HG02943 (cell line): ENCODE measurements around the gene CAPRIN2.

ENCODE experiments used
- ATAC-seq: cut with Tn5 transposase; IDR thresholded peaks from one replicate; pipeline ENCODE4 v1.9.1; 2021; ENCODE audit warnings: mild to moderate bottlenecking, low read depth, moderate library complexity; ENCODE audit not compliant: unreplicated experiment

CAPRIN2 gene

GRCh38 chr12:30769802-30770201, 15.1 kb upstream of the CAPRIN2 start:
- ATAC-seq: no peak

DNA sequence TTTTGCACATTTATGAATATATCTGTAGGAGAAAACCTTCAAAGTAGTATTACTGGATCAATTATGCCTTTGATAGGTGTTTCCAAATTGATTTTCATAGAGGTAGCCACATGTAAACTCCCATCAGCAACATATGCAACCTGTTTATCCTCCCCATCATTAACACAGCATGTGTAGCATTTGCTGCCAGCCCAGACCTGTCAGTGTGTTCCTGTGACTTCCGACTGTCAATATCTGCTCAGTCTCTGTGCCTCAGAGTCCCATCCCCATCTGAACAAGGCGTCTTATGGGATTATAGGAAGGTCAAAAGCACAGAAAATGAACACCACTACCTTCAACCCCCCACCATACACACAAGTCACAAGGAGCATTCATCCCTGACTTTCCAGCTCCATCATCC, 9.5 kb upstream of the CAPRIN2 start:
- ATAC-seq: no peak

DNA sequence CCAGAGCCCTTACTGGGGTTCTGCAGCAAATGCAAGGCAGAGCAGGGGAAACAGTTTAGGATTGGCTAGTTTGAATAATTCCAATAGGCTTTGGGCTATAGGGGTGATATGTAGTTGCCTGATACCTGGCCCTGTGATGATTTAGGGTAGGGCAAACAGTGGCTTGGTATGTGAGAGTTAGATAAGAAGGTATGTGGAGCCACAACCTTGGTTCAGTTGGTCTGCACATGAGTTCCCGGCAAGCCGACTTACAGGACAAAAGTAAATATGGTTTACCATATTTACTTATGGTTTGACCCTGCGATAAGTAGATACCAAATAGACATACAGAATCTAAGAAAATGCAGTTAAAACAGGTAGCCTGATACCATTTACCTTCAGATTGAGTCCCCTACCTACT, 8.3 kb upstream of the CAPRIN2 start:
- ATAC-seq: no peak

DNA sequence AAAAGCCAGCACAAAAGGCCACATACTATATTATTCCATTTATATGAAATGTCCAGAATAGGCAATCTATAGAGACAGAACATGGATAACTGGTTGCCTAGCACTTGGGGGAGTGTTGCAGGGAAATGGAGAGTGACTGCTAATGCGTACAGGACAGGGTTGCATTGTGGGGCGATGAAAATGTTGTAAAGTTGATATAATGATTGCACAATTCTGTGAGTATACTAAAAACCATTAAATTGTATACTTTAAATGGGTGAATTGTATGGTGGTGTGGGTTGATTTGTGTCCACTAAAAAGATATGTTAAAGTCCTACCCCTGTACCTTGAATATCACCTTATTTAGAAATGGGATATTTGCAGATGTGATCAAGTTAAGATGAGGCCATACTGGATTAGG, 7.0 kb upstream of the CAPRIN2 start:
- ATAC-seq: no peak

GRCh38 chr12:30757316-30757715, 2.6 kb upstream of the CAPRIN2 start:
- ATAC-seq: no peak

DNA sequence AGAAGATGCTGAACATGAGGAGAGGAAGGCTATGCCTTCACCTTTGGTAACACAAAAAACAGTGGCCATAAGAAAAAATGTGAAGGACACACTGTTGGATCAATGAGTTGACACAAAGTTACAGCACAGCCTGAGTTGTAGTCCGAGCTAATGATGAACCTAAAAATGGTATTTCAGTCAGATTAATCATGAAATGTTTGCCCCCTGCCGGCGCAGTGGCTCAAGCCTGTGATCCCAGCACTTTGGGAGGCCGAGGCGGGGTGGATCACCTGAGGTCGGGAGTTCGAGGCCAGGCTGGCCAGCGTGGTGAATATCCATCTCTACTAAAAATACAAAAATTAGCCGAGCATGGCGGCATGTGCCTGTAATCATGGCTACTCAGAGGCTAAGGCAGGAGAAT, 1.3 kb upstream of the CAPRIN2 start:
- ATAC-seq: no peak

- no peak for ATAC-seq
Observed at GRCh38 chr12:30755395-30755762, 628 bp upstream of the CAPRIN2 start.

GRCh38 chr12:30754383-30754749, 385 bp downstream of the CAPRIN2 start:
- no peak for ATAC-seq

GRCh38 chr12:30753751-30754382, 884 bp downstream of the CAPRIN2 start:
- ATAC-seq: no peak

DNA sequence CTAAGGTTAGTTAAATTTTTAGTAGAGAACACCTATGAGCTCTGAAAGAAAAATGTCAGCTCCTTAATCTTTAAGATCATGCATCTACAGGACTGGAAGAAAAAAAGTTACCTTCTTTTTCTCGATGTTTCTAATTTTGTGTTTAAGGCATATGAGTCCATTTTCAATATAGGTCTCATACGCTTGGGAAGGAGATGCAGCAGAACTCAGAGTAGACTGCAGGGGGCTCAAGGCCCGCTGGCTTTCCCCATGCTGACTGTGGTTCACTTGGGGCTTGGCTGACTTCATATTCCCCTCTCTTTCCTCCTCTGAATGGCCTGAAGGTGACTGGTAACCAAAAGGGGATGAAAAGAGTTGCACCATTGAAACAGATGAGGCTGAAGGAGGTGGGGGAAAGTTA, 1.5 kb downstream of the CAPRIN2 start:
- no peak for ATAC-seq

DNA sequence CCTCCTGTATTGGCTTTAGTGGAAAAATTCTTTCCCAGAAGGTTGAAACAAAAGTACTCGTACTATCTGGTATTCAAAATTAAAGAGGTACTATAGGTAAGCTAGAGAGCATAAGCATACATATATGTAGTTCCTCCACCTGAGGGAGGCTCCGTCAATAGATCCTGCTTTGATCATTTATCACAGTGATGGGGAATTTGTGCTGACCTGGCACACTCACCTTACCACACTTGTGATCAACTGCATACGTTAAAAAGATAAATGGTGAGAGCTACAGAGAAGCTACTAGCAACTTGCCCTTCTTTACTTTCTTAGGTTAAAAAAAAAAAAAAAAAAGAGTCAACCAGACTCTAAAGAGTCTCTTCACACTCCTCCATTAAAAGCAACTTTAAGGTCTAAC, 2.5 kb downstream of the CAPRIN2 start:
- no peak for ATAC-seq

DNA sequence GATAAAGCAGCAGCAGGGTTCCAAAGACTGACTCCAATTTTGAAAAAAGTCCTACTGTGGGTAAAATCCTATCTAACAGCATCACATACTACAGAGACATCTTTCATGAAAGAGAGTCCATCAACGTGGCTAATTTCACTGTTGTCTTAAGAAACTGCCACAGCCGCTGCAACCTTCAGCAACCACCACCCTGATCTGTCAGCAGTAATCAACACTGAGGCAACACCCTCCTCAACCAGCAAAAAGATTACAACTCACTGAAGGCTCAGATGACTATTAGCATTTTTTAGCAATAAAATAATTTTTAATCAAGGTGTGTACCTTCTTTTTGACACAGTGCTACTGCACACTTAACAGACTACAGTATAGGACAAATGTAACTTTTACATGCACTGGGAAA, 6.6 kb downstream of the CAPRIN2 start:
- no peak for ATAC-seq

DNA sequence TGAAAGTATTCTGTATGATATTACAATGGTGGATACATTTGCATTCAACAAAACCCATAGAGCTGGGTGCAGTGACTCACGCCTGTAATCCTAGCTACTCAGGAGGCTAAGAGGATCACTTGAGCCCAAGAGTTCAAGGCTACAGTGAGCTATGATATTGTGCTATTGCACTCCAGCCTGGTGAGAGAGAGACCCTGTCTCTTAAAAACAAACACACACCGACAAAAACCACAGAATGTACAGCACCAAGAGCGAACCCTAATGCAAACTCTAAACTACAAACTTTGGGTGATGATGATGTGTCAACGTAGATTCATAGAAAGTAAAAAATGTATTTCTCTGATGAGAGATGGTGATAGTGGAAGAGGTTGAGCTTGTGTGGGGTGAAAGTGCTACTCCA, 8.6 kb downstream of the CAPRIN2 start:
- no peak for ATAC-seq

- no peak for ATAC-seq
Observed at GRCh38 chr12:30744321-30744720, 10.4 kb downstream of the CAPRIN2 start.

- no peak for ATAC-seq
Observed at GRCh38 chr12:30740274-30740673, 14.5 kb downstream of the CAPRIN2 start.

GRCh38 chr12:30739020-30739419, 15.7 kb downstream of the CAPRIN2 start:
- ATAC-seq: no peak

- ATAC-seq: no peak
Observed at GRCh38 chr12:30732954-30733637, 21.7 kb downstream of the CAPRIN2 start.

GRCh38 chr12:30730011-30730410, 24.7 kb downstream of the CAPRIN2 start:
- no peak for ATAC-seq

- ATAC-seq: no peak
Observed at GRCh38 chr12:30729547-30729946, 25.2 kb downstream of the CAPRIN2 start.

DNA sequence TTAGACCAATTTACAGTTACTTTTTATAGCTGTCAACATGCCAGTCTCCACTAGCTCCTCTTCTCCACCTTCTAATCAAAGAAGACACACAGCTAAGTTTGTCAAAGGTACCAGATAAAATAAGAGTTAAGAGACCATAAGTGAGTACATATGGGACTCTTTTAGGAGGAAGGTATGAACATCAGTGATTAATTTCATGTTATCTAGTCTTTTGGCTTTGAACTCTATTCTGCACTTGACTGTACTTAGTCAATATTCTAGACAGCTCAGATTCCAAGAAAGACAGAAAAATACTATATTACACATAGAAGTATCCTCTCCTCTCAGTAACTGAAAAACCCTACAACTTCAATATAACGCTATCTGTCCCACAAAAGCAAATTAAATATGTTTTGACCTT, 28.1 kb downstream of the CAPRIN2 start:
- ATAC-seq: no peak

DNA sequence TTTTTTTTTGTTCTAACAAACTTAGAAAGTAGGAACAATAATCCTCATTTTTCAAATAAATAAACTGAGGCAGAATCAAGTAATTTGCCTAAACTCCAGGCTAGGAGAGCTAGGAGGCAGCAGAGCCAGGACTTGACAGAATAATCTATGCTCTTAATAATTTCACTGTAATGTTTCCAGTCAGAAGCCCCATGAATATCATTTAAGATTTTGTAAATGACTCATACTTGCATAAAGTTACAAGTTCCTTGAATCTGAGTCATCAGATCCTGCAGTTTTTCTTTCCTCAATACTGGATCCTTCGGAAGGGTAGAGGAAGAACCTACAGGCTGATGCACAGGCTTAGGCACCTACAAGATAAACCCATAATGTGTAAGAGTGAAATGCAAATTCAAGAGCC, 29.0 kb downstream of the CAPRIN2 start:
- no peak for ATAC-seq

DNA sequence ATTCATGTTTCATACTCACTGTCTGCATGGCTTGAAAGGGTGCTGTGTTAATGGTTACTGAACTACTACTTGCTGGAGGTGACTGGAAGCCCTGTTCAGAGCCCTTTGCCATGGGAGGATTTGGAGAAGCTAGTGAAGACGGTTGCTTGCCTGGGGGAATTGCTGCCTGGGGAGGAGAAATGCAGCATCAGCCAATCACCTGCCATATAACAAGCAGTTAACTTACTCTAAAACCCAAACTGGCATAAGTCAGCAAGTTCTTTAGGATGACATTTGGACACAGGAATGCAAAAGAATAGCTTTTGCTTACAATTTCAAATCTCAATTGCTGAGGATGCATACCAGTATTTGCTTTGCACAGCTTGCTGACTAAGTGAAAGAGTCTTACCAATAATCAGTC, 35.7 kb downstream of the CAPRIN2 start:
- ATAC-seq: no peak
